ENCODE data around the gene CHML.

- TF ChIP-seq CTCF (IDR thresholded peaks at IDR 0.05; ENCODE audit: insufficient read depth, low read length, poor library complexity, severe bottlenecking) (no peak), EZH2phosphoT487 (conservative IDR thresholded peaks at IDR 0.05; ENCODE audit: low read length) (no peak)
These were observed 483 bp downstream of the CHML start for GRCh38 chr1:241639623-241640148.
